Measurements from ENCODE around the gene ATF6B.
"Not testable (repeated sequence)": the region's sequence is repeated elsewhere in the genome, so short reads cannot be mapped to it uniquely, and the experiment has no call there.

The ATF6B gene

DNA sequence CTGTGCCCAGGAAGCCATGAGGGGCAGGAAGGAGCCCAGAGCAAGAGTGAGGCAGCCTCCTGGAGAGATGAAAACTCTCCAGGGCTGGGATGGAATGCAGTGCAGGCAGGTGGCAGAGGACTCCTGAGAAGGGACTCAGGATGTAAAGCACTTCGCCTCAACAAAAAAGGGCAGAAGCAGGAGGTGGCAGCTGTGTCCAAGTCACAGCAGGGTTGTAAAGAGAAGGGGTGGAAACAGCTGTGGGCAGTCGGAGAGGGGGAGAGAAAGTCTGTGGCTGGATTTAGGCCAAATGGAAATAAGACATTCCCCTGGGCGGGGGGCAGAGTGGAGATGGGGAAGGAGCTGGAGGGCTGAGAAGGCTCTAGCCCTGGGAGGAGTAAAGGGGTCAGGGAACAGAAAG lies 54.9 kb downstream of the ATF6B start:
- no peak overlapping the region for H3K4me3 ChIP-seq (ENCODE audit: control insufficient read depth, low read depth, low read length)
- TF ChIP-seq, protein P1, sequence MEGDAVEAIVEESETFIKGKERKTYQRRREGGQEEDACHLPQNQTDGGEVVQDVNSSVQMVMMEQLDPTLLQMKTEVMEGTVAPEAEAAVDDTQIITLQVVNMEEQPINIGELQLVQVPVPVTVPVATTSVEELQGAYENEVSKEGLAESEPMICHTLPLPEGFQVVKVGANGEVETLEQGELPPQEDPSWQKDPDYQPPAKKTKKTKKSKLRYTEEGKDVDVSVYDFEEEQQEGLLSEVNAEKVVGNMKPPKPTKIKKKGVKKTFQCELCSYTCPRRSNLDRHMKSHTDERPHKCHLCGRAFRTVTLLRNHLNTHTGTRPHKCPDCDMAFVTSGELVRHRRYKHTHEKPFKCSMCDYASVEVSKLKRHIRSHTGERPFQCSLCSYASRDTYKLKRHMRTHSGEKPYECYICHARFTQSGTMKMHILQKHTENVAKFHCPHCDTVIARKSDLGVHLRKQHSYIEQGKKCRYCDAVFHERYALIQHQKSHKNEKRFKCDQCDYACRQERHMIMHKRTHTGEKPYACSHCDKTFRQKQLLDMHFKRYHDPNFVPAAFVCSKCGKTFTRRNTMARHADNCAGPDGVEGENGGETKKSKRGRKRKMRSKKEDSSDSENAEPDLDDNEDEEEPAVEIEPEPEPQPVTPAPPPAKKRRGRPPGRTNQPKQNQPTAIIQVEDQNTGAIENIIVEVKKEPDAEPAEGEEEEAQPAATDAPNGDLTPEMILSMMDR (conservative IDR thresholded peaks at IDR 0.05; ENCODE audit: control insufficient read depth, insufficient read depth, low read depth, low read length) = no peak
- no peak for DNase-seq (ENCODE audit: low read depth)

DNA sequence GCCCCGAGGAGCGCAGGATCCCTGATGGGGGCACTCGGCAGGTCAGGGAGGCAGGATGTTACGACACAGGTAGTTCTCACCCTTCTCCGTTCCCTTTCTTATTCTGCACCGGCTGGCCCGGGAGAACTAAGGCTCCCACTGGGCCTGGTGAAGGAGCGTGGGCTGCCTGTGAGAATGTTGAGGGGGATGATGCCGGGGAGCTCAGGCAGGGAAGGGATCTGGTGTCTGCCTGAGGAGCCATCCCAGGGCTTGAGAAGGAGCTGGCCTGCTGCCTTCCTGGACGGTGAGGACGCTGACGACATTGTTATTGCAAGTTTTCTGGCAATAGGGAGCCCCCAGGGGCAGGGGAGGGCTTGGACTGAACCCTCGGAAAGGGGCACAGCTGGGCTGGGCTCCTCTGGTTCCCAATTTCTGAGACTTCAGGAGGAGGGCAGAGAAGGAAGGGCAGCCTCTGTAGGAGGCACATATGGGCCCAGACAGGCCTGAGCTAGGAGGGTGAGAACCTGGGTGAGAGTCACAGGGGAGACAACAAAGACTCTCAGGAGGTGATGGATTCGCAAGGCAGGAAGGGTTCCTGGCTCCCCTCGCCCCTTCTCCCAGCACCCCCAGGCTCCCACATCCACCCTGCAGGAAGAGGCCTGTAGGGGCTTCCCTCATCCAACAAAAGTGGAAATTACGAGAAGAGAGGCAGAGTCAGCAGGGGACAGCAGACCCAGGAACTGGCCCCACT lies 57.1 kb downstream of the ATF6B start:
- TF ChIP-seq, protein P1 (conservative IDR thresholded peaks at IDR 0.05; ENCODE audit: control insufficient read depth, insufficient read depth, low read depth, low read length) = no peak
- H3K4me3 ChIP-seq (ENCODE audit: control insufficient read depth, low read depth, low read length) = no peak overlapping the region
- no peak for DNase-seq (ENCODE audit: low read depth)

DNA sequence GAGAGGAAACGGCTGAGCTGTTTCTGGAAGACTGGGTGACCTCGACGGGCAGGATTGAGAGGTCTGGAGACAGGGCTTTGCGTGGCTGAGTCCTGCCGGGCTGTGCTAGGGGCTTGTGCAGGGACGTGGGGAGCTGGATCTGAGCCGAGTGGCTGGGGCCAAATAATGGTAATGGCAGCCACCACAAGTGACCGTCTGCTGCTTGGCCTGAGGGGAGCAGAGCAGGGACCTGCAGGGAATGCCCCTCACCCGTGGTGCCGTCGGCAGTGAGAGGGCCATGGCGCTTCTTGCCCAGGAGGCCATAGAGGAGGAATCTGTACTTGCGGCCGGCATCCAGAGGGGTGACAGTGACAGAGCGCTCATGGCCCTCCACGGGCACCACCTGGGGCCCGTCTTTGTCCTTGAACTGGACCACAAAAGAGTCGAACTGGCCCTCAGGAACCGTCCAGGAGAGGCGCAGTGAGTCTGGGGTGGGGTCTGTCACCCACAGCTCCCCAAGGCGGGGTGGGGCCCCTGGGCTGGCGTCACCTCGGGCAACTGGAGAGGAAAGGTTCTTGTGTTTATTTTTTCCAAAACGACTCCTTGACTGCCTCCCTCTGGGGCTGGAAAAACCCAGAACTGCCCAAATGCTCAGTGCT lies 58.0 kb downstream of the ATF6B start:
- no peak for DNase-seq (ENCODE audit: low read depth)

DNA sequence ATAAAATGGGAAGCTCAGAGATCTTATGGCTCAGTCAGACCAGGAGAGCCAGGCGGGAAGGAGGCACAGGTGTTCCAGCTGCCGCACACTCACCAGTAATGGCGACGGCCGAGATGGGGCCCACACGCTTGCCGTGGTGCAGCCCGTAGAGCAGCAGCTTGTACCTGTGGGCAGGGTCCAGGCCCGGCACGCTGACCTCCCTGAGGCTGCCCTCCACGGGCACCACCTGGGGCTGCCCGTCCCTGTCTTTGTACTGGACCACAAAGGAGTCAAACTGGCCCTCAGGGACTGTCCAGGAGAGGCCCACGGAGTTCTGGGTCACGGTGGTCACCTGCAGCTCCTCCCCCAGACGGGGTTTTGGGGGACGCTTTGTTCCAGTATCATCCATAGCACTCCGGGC lies 58.6 kb downstream of the ATF6B start:
- DNase-seq (ENCODE audit: low read depth) = no peak
- no peak overlapping the region for H3K4me3 ChIP-seq (ENCODE audit: control insufficient read depth, low read depth, low read length)
- TF ChIP-seq, protein P1 (conservative IDR thresholded peaks at IDR 0.05; ENCODE audit: control insufficient read depth, insufficient read depth, low read depth, low read length) = no peak

More for the DNA sequence above, 58.0 kb downstream of the ATF6B start:
- TF ChIP-seq, protein P1 (conservative IDR thresholded peaks at IDR 0.05; ENCODE audit: control insufficient read depth, insufficient read depth, low read depth, low read length) = no peak
- H3K4me3 ChIP-seq (ENCODE audit: control insufficient read depth, low read depth, low read length) = no peak overlapping the region

DNA sequence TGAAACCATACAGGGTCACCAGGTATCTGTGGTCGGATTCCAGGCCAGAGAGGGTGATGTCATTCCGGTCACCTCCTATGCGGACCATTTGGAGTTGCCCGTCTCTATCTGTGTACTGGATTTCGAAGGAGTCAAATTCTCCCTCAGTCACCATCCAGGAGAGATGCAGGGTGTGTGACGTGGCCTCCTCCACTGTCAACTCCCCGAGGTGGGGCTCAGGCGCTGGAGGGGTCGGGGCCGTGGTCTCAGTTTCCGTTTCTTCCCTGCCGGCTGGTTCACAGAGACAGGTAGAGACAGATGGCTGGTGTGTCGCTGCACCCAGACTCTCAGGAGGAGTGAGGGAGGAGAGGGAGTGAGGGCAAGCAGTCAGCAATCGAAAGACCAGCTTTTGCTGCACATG lies 59.2 kb downstream of the ATF6B start:
- H3K4me3 ChIP-seq (ENCODE audit: control insufficient read depth, low read depth, low read length) = no peak overlapping the region
- no peak for DNase-seq (ENCODE audit: low read depth)
- TF ChIP-seq, protein P1 (conservative IDR thresholded peaks at IDR 0.05; ENCODE audit: control insufficient read depth, insufficient read depth, low read depth, low read length) = no peak

DNA sequence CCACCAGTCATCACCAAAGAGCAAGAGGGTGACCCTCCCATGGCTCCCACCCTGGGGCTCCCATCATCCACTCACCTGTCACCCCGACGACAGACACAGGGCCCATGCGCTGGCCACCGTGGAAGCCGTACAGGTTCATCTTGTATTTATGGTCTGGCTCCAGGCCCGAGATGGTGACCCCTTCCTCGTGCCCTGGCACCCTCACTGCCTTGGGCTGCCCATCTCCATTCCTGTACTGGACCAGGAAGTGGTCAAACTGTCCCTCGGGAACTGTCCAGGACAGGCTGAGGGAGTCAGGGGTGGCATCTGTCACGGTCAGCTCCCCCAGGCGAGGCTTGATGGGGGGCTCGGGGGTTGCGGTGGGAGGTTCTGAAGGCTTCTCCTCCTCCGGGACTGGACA lies 59.7 kb downstream of the ATF6B start:
- H3K4me3 ChIP-seq (ENCODE audit: control insufficient read depth, low read depth, low read length); DNase-seq (ENCODE audit: low read depth): not testable (repeated sequence)

DNA sequence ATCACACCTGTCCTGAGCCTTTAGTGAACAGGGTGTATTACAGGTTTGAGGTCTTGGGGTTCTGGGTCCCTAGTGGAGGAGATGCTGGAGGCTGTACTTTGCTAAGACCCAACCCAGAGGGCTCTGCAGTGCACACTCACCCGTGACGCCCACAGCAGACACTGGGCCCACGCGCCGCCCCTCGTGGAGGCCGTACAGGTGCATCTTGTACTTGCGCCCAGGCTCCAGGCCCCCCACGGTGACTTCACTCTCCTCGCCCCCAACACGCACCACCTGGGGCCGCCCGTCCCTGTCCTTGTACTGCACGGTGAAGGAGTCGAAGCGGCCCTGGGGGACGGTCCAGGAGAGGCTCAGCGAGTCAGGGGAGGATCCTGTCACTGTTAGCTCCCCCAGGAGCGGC lies 60.5 kb downstream of the ATF6B start:
- DNase-seq (ENCODE audit: low read depth); H3K4me3 ChIP-seq (ENCODE audit: control insufficient read depth, low read depth, low read length): not testable (repeated sequence)
